ENCODE results near the gene HECTD4.

GRCh38 chr12:112226768-112227167 is 155.5 kb downstream of the HECTD4 start:
- TF ChIP-seq CTCF (conservative IDR thresholded peaks at IDR 0.05; ENCODE audit: low read depth, low read length) (no peak), POLR2A (IDR thresholded peaks at IDR 0.05; ENCODE audit: low read depth, low read length) (no peak), RAD21 (IDR thresholded peaks at IDR 0.05; ENCODE audit: low read length) (no peak), CEBPB (IDR thresholded peaks at IDR 0.05; ENCODE audit: low read depth, low read length) (no peak), RCOR1 (IDR thresholded peaks at IDR 0.05; ENCODE audit: insufficient replicate concordance, low read length) (no peak), FOS (IDR thresholded peaks at IDR 0.05; ENCODE audit: low read depth, low read length) (no peak), MXI1 (IDR thresholded peaks at IDR 0.05; ENCODE audit: borderline replicate concordance, low read depth, low read length) (no peak)

Data from IMR-90 (cell line).